Measurements from ENCODE around the gene IGFLR1.

Gene IGFLR1, protein sequence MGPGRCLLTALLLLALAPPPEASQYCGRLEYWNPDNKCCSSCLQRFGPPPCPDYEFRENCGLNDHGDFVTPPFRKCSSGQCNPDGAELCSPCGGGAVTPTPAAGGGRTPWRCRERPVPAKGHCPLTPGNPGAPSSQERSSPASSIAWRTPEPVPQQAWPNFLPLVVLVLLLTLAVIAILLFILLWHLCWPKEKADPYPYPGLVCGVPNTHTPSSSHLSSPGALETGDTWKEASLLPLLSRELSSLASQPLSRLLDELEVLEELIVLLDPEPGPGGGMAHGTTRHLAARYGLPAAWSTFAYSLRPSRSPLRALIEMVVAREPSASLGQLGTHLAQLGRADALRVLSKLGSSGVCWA

DNA sequence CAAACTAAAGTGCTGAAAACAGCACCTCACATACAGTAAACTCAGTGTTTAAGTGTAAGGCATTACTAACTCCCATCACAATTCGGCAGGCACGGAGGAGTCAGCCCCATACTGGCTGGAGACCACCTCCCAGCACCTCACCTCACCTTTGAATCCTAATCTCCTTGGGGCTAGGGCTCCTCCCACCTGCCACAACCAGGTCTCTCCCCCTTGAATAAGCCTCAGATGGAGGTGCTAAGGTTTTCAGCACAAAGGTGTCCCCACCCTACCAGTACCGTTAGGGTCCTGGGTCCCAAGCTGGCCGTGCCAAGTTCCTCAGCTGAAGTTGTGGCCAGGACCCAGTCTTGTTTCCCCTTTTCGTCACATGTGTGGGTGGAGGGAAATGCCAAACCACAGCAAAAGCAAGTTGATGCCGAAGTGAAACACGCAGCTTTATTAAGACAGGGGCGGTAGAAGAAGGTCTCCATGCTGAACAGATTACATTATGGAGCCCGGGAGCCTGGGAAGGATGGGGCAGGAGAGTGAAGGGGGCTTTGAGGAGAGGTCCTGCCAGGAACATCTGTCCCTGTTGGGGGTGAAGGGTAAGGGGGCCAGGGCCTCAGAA lies at the start of gene IGFLR1:
IGFLR1 (minus strand) TSS at position 332 of the 604 bp plus-strand sequence. CDS start 1,272 bp downstream, outside the sequence.
- DNase-seq (ENCODE audit: low spot score), result no peak

DNA sequence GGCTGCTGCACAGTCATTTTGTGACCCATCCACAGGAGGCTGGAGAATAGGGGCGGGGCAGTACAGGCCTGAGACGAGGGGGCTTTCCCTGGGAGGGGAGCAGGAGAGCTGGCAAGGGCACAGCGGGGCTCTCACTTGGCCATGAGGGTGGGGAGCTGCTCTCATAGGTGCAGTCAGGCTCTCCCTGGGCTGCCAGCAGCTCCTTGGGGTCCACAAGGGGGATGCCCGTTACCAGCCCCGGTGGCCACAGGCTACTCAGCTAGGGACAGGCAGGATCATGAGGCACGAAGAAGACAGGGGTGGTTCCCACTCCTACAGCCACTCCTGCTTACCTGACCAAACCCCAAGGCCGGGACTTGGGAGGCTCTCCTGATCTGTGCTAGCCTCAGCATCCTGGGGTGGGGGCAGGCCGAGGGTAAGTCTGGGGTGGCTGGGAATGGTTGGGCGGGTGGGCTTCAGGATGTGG lies 49.6 kb upstream of the IGFLR1 start:
- DNase-seq (ENCODE audit: low spot score), result no peak

DNA sequence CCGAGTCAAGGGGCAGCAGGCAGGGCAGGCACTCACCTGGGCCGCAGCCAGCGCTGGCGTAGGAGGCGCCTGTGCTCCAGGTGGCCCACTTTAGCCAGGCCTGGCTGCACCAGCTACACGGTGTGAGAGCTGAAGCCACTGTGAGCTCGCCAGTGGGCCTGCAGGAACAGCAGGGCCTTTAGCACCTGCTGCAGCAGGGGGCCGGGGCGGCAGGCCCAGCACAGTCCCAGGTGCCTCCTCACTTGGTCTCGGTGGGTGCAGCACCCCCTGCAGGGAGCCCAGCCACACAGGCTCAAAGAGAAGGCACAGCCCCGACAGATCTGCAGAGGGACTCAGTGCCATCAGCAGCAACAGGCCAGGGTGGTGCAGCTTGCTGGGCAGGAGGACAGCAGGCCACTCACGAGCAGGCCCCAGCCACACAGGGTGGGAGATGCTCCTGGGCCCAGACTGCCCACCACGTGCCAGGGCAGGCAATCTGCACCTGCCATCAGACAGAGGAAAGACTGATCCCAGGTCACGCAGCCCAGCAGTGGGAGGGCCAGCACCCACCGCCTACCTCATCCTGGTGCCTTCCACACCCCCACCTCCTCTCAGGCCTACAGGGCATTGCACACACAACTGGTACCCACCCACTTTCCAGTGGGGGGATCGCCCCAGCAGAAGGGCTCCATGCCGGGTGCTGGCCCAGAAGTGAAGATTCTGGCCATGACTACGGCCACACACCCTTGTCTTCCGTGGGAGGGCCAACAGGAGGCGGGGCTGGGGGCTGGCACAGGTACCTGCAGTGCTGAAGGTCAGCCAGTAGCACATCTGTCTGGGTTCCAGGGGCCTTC lies 48.9 kb upstream of the IGFLR1 start:
- no peak for DNase-seq (ENCODE audit: low spot score)

DNA sequence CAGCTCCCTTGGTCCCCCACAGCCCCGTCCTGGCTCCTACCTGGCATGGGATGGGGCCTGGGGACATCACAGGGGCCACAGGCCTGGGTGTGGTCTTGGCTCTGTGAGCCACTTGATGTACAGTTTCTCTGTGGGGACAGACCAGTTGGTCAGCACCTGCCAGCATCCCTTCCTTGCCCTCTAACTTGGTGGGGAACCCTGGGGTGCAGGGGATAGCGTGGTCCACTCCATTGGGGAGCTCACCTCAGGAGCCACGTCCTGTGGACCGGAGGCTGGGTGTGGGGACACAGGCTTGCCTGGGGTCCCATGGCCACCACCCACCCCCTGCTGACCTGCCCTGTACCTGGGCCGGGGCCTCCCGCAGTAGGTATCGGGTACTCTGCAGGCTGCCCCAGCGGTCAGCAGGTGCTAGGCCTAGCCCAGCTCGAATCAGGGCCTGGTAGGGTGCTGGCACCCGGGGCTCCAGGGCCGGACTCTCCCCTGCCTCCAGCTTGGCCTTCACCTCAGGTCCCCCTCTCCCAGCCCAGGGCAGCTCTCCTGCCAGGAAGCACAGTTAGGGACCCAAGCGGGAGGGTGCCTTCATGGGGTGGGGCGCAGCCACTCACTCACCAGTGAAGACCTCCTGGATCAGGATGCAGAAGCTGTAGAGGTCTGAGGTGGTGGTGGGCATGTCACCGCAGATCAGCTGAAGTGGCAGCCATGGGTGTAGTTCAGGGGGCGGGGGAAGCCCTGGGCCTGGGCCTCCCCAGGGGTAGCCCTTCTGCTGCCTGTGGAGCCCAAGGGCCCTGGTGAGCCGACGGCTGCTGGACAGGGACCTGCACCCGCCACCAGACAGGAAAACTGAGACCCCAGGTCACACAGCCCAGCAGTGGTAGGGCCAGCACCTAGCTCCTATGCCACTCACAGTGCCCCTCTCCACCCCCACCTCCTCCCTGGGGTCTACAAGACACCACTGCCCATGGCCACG lies 48.0 kb upstream of the IGFLR1 start:
- no peak for DNase-seq (ENCODE audit: low spot score)

DNA sequence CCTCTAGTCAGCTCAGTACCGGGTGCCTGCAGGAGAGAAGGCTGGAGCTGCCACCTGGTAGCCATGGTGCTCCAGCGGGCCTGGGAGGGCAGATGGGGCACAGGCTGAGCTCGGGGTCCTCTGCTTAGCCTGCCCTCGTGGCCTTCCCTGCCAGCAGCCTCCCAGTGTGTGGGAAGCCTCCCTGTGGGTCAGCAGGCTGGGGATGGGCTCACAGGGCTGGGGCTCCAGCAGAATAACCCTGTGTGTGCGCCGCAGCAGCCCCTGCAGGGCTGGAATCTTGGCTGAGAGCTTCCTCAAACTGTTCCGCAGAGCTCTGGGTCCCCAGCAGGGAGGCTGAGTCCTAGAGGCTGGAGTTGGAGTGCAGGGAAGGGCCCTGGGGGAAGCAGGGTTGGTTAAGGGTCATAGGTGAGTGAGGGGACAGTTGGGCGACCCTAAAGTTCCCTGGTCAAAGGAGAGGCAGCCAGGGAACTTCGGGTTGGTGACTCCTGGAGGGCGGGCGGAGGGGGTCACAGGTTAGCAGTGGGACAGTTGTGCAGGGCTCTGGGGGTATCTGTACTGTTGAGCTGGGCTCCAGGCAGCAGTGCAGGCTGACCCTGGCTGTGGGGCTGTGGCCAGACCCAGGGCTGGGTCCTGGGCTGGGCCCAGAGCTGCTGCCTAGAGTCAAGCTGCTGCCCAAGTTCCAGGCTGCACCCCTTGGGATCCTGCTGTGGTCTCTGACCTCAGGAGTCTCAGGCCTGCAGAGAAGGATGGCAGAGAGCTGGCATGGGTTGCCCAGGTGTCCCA lies 47.1 kb upstream of the IGFLR1 start:
- no peak for DNase-seq (ENCODE audit: low spot score)

DNA sequence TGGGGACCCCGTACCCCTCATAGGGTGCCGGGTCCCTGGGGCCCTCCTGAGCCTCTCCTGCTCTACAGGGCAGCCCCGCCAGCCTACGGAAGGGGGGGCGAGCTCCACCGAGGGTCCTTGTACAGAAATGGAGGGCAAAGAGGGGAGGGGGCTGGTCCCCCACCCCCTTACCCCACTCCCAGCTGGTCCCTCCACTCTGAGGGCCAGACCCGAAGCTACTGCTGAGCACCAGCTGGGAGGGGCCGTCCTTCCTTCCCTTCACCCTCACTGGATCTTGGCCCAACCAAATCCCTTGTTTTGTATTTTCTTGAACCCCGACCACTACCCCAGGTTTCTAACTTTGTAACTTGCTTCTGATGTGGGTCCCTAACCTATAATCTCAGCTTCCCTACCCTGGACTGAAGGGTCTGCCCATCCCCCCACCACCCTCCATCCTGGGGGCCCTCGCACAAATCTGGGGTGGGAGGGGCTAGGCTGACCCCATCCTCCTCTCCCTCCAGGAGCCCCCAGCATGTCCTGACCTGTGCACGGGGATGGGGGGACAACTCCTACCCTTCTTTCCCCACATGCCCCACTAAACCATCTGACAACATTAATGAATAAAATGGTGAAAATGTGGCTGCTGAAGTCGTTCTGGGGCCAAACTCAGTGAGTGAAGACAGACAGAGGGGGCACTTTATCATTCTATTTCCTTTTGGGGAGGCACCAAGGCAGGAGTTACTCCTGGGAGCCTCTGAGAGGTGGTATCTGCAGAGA lies 46.1 kb upstream of the IGFLR1 start:
- DNase-seq (ENCODE audit: low spot score), result no peak

DNA sequence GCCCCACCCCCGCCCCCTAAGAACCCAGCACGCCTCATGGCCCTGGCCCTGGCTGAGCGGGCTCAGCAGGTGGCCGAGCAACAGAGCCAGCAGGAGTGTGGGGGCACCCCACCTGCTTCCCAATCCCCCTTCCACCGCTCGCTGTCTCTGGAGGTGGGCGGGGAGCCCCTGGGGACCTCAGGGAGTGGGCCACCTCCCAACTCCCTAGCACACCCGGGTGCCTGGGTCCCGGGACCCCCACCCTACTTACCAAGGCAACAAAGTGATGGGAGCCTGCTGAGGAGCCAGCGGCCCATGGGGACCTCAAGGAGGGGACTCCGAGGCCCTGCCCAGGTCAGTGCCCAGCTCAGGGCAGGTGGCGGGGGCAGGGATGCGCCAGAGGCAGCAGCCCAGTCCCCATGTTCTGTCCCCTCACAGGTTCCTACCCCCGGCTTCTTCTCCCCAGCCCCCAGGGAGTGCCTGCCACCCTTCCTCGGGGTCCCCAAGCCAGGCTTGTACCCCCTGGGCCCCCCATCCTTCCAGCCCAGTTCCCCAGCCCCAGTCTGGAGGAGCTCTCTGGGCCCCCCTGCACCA lies 45.1 kb upstream of the IGFLR1 start:
- DNase-seq (ENCODE audit: low spot score), result no peak

DNA sequence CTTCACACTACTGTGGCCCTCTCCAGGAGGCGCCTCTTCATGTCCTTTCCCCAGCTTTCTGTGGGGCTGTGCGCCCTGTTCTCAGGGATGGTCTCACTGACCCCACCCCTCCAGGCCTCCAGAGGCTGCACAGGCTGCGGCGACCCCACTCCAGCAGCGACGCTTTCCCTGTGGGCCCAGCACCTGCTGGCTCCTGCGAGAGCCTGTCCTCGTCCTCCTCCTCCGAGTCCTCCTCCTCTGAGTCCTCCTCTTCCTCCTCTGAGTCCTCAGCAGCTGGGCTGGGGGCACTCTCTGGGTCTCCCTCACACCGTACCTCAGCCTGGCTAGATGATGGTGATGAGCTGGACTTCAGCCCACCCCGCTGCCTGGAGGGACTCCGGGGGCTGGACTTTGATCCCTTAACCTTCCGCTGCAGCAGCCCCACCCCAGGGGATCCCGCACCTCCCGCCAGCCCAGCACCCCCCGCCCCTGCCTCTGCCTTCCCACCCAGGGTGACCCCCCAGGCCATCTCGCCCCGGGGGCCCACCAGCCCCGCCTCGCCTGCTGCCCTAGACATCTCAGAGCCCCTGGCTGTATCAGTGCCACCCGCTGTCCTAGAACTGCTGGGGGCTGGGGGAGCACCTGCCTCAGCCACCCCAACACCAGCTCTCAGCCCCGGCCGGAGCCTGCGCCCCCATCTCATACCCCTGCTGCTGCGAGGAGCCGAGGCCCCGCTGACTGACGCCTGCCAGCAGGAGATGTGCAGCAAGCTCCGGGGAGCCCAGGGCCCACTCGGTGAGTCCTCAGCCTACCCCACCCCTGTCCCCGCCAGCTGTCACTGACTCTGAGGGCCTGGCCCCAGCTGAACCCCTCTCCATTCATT lies 44.3 kb upstream of the IGFLR1 start:
- DNase-seq (ENCODE audit: low spot score), result no peak

DNA sequence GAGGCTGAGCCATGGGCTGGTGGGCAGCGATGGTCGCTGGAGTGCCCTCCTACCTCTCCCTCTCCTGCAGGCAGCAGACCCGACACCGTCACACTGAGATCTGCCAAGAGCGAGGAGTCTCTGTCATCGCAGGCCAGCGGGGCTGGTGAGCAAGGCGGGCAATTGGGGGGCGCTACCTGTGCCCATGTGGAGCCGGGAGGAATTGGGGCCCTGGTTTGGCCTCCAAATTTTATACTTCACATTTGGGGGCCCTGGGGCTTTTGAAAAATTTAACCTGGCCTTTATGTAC lies 43.0 kb upstream of the IGFLR1 start:
- DNase-seq (ENCODE audit: low spot score), result no peak

DNA sequence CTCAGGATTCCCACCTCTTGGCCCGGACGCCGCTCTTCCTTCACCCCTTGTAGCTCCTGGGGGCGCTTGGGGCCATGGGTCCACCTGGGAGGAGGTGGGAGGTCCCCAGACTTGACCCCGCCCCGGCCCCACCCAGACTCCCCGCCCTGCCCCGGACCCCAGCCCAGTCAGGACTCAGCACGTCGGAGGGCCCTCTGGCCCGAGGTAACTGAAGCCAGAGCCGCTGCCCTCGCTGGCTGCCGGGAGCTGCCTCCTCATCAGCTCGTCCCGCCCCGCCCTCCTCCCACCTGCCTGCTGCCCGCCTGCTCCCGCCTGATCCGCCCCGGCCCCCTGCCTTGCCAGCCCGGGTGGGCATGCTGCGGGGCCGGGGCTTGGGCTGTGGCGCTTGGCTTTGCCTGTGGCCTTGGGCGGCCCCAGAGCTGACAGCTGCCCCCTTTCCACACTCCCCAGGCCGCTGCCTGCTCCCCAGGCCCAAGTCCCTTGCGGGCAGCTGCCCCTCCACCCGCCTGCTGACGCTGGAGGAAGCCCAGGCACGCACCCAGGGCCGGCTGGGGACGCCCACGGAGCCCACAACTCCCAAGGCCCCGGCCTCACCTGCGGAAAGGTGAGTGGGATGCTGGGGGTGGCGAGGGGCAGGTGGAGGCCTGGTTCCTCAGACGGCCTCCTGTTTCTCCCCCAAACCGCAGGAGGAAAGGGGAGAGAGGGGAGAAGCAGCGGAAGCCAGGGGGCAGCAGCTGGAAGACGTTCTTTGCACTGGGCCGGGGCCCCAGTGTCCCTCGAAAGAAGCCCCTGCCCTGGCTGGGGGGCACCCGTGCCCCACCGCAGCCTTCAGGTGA lies 42.5 kb upstream of the IGFLR1 start:
- DNase-seq (ENCODE audit: low spot score), result no peak

DNA sequence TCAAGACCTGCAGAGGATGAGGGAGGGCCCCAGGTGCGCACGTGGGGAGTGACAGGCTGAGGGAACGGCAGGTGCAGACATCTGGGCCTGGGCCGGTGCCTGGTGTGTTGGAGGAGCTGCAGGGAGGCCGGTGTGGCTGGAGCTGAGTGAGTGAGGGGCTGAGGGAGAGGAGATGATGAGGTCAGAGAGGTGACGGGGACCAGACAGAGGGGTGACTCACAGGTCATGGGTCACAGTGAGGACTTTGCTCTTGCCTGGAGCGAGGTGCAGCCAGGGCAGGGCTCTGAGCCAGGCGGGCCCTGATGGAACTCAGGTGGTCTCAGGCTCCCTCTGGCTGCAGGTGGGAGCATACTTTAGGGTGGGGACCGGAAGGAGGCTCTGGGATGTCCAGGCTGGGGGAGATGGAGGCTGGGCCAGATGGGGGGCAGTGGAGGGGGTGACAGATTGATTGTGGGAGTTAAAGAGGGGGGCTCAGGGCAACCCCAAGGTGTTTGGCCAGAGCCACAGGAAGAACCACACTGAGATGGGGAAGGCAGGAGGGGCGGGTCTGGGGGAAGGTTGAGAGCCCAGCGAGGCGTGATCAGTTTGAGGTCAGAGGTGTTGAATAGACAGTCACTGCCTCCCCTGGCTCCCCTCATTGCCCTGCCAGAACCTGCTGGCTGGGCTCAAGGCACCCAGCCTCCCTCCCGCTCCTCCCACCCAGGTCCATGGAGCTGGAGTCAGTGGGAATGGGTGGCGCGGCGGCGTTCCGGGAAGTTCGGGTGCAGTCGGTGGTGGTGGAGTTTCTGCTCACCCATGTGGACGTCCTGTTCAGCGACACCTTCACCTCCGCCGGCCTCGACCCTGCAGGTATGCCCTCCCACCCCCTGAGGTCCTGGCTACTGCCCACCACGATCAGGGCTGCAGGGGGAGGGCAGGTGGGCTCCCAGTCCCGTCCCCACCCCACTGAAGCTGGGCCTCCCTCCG lies 41.5 kb upstream of the IGFLR1 start:
- no peak for DNase-seq (ENCODE audit: low spot score)

DNA sequence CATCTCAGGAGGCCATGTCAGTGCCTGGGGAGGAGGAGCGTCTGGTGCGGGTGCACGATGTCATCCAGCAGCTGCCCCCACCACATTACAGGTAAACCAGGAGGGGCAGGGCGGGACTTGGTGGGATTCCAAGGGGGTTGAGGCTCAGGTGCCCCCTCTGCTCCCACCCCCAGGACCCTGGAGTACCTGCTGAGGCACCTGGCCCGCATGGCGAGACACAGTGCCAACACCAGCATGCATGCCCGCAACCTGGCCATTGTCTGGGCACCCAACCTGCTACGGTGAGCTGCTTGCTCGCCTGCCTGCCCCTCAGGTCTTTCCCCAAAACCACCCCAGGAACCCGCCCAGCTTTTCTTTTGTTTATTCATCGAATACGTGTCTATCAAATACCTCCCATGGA lies 40.3 kb upstream of the IGFLR1 start:
- DNase-seq (ENCODE audit: low spot score), result no peak

DNA sequence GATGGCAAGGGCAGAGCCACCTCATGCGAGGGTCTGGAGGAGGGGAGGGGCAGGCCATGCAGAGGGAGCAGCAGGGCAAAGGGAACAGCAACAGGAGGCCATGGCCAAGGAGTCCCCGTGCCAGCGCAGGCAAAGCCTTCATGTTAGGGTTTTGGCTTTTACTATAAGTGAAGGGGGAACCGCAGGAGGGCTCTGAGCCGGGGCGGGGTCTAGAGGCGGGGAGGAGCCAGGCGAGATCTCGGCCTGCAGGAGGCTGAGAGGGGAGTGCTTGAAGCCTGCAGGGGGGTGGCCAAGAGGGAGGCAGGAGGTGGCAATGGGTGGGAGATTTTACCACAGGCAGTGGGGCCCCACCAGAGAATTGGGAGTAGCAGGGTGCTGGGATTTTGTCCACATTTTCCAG lies 39.4 kb upstream of the IGFLR1 start:
- no peak for DNase-seq (ENCODE audit: low spot score)

DNA sequence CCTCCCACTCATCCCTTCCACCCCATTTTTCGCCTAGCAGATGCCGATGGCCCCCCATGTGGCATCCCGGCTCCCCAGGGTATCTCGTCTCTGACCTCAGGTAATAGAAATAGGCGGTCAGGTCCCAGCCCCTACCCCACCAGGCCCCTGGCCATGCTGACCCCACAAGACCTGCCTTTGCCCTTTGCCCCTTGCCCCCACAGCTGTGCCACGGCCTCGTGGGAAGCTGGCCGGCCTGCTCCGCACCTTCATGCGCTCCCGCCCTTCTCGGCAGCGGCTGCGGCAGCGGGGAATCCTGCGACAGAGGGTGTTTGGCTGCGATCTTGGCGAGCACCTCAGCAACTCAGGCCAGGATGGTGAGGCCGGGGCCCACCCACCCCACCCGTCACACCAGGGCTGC lies 38.5 kb upstream of the IGFLR1 start:
- no peak for DNase-seq (ENCODE audit: low spot score)

DNA sequence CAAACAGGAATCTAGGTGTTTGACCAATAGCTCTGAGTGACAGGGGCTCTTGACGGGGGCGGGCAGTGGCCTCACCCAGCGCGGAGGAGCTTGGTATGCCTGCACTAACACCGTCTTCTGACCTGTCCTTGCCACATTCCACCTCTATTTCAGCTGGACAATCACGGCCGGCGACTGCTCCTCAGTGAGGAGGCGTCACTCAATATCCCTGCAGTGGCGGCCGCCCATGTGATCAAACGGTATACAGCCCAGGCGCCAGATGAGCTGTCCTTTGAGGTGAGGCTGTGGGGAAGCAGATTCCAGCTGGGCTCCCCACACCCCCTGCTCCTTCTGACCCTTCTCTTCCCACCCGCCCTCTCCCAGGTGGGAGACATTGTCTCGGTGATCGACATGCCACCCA lies 37.8 kb upstream of the IGFLR1 start:
- DNase-seq (ENCODE audit: low spot score), result no peak

DNA sequence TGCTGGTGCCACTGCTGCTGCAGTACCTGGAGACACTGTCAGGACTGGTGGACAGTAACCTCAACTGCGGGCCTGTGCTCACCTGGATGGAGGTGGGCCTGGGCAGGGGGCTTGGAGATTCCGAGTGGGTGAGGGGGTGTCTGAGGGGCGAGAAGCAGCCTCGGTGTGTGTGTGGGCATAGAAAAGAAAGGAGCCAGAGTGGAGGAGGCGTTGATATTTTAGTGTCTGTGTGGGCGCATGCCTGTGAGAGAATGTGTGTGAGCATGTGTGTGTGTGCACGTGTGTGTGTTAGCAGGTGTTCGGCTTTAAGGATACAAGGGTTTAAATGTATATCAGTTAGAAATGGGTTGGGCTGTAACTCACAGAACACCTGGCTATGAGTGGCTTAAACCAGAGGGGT lies 36.8 kb upstream of the IGFLR1 start:
- no peak for DNase-seq (ENCODE audit: low spot score)

DNA sequence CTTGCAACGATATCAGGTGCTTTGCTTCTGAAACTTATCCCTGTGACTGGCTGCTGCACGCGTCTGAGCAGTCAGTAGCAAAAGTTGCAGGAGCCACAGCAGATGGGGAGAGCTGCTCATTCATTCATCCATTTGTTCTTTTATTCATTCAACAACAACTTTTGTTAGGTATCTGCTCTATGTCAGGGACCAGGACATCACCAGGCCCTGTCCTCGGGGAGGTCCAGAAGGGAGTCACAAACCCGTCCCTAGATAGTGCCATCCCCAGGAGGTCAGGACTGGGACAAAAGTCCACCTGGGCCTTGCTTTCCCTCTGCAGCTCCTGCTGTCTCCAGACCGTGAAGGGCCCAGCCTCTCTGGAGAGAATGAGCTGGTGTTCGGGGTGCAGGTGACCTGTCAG lies 35.7 kb upstream of the IGFLR1 start:
- no peak for DNase-seq (ENCODE audit: low spot score)

Measured in left forelimb (tissue), 1 donor.